Ovary (tissue), 3 donors: ENCODE results near the gene EPB41L3.

Experiments
- EP300 ChIP-seq: sonication (generic); formaldehyde crosslinking; IDR thresholded peaks from one replicate; pipeline ENCODE4 v1.6.1; 2017; ENCODE audit warnings: antibody characterized with exemption
- POLR2A ChIP-seq: fragments of 450-650 bp; IDR thresholded peaks from one replicate; pipeline ENCODE4 v1.6.1; 2017; ENCODE audit warnings: antibody characterized with exemption, mild to moderate bottlenecking, moderate library complexity
- TF ChIP-seq, protein P1 (sequence below), 3 donors: fragments of 450-650 bp in 2 of 3; fragments of 200-600 bp in 1 of 3; IDR thresholded peaks; one replicate each; pipeline versions ENCODE4 v1.5.1 to v1.8.0; 2016 to 2022; ENCODE audit warnings: antibody characterized with exemption in 3 of 3, mild to moderate bottlenecking in 1 of 3
- donor health status: DM: no; HTN: no; CAD: no.

DNA sequence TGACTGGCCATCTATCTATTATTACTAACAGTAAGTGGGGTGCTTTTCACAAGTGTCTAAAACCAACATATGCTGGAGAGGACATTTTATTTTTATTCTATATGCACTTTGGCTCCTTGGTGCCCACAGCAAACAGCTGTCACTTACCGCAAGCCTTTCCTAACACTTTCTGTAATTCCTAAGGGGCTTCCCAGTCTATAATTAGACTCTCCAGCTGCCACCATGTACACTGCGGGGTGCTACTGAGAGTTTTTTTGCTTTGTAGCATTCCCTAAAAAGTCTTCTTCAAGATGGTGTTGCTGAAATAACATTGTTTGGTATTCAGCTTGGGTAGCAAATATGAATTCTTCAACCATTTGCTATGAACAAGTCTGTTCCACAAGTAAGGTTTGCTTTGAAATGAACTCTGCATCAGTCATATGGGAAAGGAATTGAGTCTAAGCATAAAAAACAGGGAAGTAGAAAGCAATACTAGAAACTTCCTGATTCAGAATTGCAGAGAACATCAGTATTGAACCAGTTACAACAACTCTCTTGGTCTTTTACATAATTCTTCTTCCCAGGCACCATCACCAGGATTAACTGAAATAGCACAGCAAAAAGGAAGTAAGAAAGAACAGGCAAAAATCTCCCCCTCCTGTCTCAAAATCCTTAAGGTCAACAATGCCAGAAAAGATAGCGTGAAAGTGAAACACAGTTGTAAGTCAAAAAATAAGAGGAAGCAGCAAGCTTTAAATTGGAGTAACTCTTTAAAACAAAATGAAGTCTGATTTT lies 28.6 kb downstream of the EPB41L3 start:
- TF ChIP-seq, protein P1, sequence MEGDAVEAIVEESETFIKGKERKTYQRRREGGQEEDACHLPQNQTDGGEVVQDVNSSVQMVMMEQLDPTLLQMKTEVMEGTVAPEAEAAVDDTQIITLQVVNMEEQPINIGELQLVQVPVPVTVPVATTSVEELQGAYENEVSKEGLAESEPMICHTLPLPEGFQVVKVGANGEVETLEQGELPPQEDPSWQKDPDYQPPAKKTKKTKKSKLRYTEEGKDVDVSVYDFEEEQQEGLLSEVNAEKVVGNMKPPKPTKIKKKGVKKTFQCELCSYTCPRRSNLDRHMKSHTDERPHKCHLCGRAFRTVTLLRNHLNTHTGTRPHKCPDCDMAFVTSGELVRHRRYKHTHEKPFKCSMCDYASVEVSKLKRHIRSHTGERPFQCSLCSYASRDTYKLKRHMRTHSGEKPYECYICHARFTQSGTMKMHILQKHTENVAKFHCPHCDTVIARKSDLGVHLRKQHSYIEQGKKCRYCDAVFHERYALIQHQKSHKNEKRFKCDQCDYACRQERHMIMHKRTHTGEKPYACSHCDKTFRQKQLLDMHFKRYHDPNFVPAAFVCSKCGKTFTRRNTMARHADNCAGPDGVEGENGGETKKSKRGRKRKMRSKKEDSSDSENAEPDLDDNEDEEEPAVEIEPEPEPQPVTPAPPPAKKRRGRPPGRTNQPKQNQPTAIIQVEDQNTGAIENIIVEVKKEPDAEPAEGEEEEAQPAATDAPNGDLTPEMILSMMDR (IDR thresholded peaks at IDR 0.05) = no peak
- no peak for TF ChIP-seq POLR2A
- no peak for TF ChIP-seq EP300
